KMS-11 (cell line): ENCODE measurements around the gene COPS8.

ENCODE experiments used
- H2AFZ ChIP-seq: fragments of 200-600 bp; sonication (generic); 2 replicates; pipeline ENCODE4 v1.6.1; 2016; ENCODE audit warnings: antibody characterized with exemption, mixed run types, low read depth
- H3K27ac ChIP-seq: fragments of 200-600 bp; sonication (generic); 2 replicates; pipeline ENCODE4 v1.6.1; 2016; ENCODE audit warnings: mild to moderate bottlenecking, mixed run types
- H3K27me3 ChIP-seq: fragments of 200-600 bp; sonication (generic); 2 replicates; pipeline ENCODE4 v1.6.1; 2017; ENCODE audit warnings: mild to moderate bottlenecking, low read depth, mixed run types, moderate library complexity; ENCODE audit not compliant: insufficient read depth
- H3K36me3 ChIP-seq: fragments of 200-600 bp; sonication (generic); 2 replicates; pipeline ENCODE4 v1.6.1; 2017; ENCODE audit warnings: mild to moderate bottlenecking, mixed run types; ENCODE audit not compliant: insufficient read depth
- H3K4me1 ChIP-seq: fragments of 200-600 bp; sonication (generic); 2 replicates; pipeline ENCODE4 v1.6.1; 2016; ENCODE audit warnings: mild to moderate bottlenecking, low read depth, mixed run types; ENCODE audit not compliant: poor library complexity, severe bottlenecking
- H3K4me2 ChIP-seq: fragments of 200-600 bp; sonication (generic); 2 replicates; pipeline ENCODE4 v1.7.0; 2016; ENCODE audit warnings: mild to moderate bottlenecking, mixed run types
- H3K4me3 ChIP-seq: fragments of 200-600 bp; sonication (generic); IDR thresholded peaks from 2 replicates; pipeline ENCODE4 v1.6.1; 2017; ENCODE audit warnings: low read depth, low read length, mixed read lengths; ENCODE audit not compliant: insufficient read depth
- H3K79me2 ChIP-seq: fragments of 200-600 bp; sonication (generic); 2 replicates; pipeline ENCODE4 v1.6.1; 2016; ENCODE audit warnings: low read depth, mixed run types; ENCODE audit not compliant: insufficient read depth
- H3K9ac ChIP-seq: fragments of 200-600 bp; sonication (generic); 2 replicates; pipeline ENCODE4 v1.6.1; 2016; ENCODE audit warnings: mild to moderate bottlenecking, mixed run types
- H4K20me1 ChIP-seq: fragments of 200-600 bp; sonication (generic); 2 replicates; pipeline ENCODE4 v1.6.1; 2016; ENCODE audit warnings: mild to moderate bottlenecking, mixed run types; ENCODE audit not compliant: insufficient read depth
- TF ChIP-seq, protein P1 (sequence below): fragments of 200-600 bp; sonication (generic); conservative IDR thresholded peaks from 2 replicates; pipeline ENCODE4 v1.6.1; 2017; ENCODE audit warnings: low read depth, mild to moderate bottlenecking, antibody characterized with exemption, low read length, moderate library complexity, mixed read lengths

Gene COPS8

DNA sequence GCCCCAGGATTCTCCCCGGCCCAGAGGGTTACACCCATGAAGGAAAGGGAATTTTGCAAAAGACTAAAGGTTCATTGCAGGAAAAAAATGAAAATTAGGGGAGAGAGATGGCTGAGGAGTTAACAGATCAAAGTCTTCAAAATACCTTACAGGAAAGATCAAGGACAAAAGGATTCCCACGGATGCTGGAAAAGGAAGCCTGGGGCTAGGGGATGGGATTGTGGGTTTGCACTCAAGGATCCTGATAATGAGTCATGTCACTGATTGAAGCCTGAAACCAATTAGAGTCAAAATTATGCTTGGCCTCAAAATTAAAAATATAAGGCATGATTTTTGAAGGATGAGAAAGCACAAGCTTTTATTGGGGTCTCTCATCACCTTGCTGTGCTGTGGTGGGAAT lies 32.6 kb upstream of the COPS8 start:
- TF ChIP-seq, protein P1, sequence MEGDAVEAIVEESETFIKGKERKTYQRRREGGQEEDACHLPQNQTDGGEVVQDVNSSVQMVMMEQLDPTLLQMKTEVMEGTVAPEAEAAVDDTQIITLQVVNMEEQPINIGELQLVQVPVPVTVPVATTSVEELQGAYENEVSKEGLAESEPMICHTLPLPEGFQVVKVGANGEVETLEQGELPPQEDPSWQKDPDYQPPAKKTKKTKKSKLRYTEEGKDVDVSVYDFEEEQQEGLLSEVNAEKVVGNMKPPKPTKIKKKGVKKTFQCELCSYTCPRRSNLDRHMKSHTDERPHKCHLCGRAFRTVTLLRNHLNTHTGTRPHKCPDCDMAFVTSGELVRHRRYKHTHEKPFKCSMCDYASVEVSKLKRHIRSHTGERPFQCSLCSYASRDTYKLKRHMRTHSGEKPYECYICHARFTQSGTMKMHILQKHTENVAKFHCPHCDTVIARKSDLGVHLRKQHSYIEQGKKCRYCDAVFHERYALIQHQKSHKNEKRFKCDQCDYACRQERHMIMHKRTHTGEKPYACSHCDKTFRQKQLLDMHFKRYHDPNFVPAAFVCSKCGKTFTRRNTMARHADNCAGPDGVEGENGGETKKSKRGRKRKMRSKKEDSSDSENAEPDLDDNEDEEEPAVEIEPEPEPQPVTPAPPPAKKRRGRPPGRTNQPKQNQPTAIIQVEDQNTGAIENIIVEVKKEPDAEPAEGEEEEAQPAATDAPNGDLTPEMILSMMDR = no peak
- Histone ChIP-seq H3K27me3 (no peaks in the 10 kb centered on the region), H3K9ac (no peak overlapping the region), H3K4me1 (peaks cover 12% of the 10 kb centered on the region), H3K4me2 (no peak overlapping the region), H4K20me1 (no peaks in the 10 kb centered on the region), H3K79me2 (no peaks in the 10 kb centered on the region), H3K27ac (no peak overlapping the region), H3K4me3 (no peak overlapping the region), H3K36me3 (no peaks in the 10 kb centered on the region), H2AFZ (no peak overlapping the region)

DNA sequence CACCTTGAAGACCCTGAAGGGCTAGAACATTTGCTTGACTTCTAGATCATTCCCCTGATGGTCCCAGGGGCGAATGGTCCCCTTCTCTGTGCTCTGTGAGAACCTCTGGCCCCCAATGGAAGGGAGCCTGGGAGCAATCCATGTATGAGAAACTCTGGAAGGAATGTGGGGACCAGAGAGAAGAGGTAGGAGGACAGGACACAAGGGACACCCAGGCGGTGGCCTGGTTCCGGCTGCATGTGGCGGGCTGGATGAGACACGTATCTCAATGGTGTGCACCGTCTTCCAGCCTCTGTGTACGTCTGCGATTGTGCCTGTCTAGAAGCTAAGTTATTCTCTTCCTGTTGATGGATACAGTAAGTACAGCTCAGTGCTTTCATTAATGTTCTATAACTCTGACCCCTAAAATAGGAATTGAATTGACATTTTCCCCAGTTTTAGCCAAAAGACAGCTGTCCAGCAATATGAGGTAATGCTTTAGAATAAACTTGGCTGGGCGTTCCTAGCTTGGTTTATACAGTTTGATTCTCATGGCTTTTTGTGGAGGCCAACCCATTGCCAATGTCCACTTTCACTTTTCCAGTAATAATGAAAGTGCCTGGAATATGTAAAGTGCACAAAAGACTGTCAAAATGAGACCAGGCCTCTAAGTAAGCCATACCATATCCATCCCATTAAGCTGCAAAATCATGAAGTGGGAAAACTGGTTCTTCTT lies 30.1 kb upstream of the COPS8 start:
- no peaks in the 10 kb centered on the region for H3K79me2 ChIP-seq
- H3K27ac ChIP-seq = no peak overlapping the region
- no peaks in the 10 kb centered on the region for H3K36me3 ChIP-seq
- H3K27me3 ChIP-seq = no peaks in the 10 kb centered on the region
- TF ChIP-seq, protein P1 = no peak
- peaks cover 37% of the 10 kb centered on the region for H3K4me1 ChIP-seq
- H3K9ac ChIP-seq = no peak overlapping the region
- H3K4me2 ChIP-seq = no peak overlapping the region
- no peak overlapping the region for H2AFZ ChIP-seq
- no peak overlapping the region for H3K4me3 ChIP-seq
- no peaks in the 10 kb centered on the region for H4K20me1 ChIP-seq

DNA sequence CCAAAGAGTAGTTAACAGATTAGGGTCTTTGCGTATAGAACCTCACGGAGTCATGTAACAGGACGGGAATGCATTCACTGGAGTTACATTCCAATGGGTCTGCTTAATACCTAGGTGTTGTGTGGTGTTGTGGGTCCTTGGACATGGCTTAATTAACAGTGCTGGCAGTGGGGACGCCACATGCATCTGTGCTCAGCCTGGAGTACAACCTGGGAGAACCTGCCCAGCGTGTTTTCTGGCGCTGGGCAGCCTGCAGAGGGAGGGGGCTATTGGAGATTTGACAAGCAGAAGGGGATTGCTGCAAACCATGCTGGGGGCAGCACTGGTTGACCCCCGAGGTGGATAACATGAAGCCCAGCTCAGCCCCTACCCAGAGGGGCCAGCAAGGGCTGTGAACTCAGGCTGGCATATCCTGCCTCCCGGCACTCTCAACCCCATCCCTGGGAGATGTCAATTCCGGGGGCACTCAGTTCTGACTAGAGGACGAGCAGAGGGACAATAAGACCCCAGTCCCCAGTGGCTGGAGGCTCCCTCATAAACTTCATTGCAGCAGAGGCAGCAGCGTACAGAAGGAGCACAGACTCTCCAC lies 29.3 kb upstream of the COPS8 start:
- H4K20me1 ChIP-seq = no peaks in the 10 kb centered on the region
- peaks cover 45% of the 10 kb centered on the region for H3K4me1 ChIP-seq
- H2AFZ ChIP-seq = no peak overlapping the region
- TF ChIP-seq, protein P1 = no peak
- no peak overlapping the region for H3K4me3 ChIP-seq
- H3K27me3 ChIP-seq = no peaks in the 10 kb centered on the region
- H3K27ac ChIP-seq = no peak overlapping the region
- no peaks in the 10 kb centered on the region for H3K79me2 ChIP-seq
- no peaks in the 10 kb centered on the region for H3K36me3 ChIP-seq
- H3K9ac ChIP-seq = no peak overlapping the region
- no peak overlapping the region for H3K4me2 ChIP-seq

DNA sequence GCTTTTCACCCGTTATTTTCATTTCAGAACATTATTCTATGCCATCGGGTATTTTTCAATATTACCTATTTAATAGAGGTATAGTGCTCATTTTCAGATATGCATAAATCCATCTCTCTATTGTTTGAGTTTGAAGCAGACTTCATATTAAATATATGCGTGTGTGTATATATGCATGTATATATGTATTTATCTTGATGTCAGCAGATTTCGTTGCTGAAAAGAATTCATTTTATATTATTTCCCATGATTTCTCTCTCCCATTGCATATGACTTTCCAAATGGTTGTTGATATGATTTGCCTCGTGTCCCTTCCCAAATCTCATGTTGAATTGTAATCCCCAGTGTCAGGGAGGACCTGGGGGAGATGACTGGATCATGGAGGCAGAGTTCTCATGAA lies 28.6 kb upstream of the COPS8 start:
- H3K4me3 ChIP-seq = no peak overlapping the region
- H3K4me1 ChIP-seq = peaks cover 50% of the 10 kb centered on the region
- H4K20me1 ChIP-seq = no peaks in the 10 kb centered on the region
- no peaks in the 10 kb centered on the region for H3K36me3 ChIP-seq
- no peak overlapping the region for H3K9ac ChIP-seq
- H3K27me3 ChIP-seq = no peaks in the 10 kb centered on the region
- peak overlapping the region; percentile 73; the same call in 1 of the 2 replicates for H3K4me2 ChIP-seq
- peak overlapping the region; percentile 90; the same call in 1 of the 2 replicates for H3K27ac ChIP-seq
- H2AFZ ChIP-seq = peak overlapping the region; percentile 32; the same call in 1 of the 2 replicates
- TF ChIP-seq, protein P1 = no peak
- no peaks in the 10 kb centered on the region for H3K79me2 ChIP-seq
